NCI-H1694 treated with DMSO at 0.1 percent for 48 hours (cell line): ENCODE data around the gene NIPAL3.
"Not testable (repeated sequence)": the region's sequence is repeated elsewhere in the genome, so short reads cannot be mapped to it uniquely, and the experiment has no call there.

Experiments
- DNase-seq: peaks from one replicate; lab custom pipeline; 2025; lab: John Stamatoyannopoulos, UW

Gene NIPAL3

DNA sequence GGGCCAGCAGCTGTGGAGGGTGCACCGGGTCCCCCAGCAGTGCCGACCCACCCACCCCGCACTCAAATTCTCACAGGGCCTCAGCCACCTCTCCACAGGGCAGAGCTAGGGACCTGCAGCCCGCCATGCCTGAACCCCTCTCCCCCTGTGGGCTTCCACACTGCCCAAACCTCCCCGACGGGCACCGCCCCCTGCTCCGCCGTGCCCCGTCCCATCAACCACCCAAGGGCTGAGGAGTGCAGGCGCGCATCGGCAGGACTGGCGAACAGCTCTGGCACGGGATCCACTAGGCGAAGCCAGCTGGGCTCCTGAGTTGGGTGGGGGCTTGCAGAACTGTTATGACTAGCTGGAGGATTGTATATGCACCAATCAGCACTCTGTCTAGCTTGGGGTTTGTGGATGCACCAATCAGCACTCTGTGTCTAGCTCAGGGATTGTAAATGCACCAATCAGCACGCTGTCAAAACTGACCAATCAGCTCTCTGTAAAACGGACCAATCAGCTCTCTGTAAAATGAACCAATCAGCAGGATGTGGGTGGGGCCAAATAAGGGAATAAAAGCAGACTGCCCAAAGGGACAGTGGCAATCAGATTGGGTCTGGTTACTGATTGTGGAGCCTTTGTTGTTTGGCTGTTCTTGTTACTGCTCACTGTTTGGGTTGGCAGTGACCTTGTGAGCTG, 74.6 kb downstream of the NIPAL3 start:
- no peak for DNase-seq

DNA sequence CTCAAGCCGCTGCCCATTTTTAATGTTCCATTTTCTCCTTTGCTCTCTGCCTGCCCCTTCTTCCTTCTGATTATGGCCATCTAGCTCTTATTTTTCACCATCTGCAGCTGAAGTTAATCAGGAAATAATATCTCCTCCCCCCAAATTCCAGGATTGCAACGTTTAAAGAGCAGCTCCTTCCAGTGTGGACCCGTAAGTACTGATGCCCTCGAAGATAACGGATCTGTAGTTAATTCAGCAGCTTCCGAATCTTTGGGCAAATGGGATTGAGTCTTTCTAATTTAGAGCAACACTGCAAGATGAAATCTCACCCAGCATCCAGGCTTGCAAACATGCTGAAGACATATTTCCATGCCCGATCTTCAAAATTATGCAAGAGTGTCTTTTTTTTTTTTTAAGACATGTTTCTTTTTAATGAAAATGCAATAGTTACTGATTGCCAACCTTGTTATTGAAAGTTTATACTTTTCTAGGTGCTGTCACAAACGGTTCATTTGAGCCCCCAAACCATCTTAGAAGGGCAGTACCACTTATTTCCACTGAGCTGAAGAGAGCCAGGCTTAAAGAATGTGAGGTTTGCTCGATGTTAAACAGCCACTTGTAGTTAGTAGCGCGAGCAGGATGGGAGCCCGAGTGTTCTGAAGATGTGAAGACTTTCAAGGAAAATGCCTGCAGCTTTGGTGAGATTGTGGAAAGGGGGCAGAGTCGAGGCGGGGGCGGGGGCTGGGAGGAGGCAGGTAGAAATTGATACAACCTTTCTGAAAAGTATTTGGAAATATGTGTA, 76.2 kb downstream of the NIPAL3 start:
- no peak for DNase-seq

- not testable (repeated sequence) for DNase-seq
Observed at GRCh38 chr1:24492935-24493334, 77.3 kb downstream of the NIPAL3 start.

DNA sequence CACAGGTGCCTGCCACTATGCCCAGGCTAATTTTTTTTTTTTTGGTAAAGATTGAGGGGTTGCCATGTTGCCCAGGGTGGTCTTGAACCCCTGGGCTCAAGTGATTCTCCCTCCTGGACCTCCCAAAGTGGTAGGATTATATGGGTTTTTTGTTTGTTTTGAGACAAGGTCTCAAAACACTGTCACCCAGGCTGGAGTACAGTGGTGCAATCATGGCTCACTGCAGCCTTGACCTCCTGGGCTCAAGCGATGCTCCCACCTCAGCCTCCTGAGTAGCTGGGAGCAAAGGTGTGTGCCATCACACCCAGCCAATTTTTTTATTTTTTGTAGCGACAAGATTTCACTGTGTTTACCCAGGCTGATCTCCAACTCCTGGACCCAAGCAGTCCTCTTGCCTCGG, 78.2 kb downstream of the NIPAL3 start:
- no peak for DNase-seq

DNA sequence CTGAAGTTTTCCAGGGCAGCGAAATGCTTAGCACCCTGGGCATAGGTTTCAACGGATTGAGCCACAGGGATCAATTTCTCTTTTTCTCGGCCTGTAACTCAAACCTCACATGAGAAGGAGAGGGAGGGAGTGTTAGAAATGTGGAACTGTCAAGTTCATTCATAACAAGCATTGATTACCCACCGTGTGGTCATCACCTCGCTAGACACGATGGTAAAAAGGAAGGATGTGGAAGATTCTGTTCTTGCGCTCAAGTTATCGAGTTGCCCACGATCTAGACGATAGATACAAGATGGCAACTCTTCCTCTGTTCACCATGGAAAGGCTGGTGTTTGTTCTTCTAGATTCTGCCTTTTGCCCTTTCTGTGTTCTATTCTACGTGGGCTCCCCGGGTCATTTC, 83.0 kb downstream of the NIPAL3 start:
- DNase-seq: no peak

DNA sequence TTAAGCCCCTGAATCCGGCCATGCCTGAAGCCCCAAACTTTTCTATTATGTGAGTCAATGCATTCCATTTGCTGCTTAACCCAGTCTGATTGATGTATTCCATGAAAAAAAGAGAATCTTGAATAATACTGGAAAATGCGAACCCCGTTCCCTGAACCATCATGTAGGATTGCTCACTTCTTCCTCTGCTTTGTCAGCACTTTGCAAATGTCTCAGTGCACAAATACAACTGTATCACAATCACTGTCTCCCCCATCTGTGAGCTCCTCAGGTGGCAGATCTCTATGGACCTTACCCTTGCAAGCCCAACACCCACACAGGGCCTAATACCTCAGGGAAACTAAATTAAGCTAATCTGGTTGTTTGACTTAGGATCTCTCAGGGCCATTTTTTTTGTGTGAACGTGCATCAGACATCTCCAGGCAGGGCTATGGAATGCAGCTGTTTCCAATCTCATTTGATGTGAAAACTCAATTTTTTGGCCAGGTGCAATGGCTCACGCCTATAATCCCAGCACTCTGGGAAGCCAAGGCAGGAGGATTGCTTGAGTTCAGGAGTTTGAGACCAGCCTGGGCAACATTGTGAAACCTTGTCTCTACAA, 84.9 kb downstream of the NIPAL3 start:
- DNase-seq: no peak

DNA sequence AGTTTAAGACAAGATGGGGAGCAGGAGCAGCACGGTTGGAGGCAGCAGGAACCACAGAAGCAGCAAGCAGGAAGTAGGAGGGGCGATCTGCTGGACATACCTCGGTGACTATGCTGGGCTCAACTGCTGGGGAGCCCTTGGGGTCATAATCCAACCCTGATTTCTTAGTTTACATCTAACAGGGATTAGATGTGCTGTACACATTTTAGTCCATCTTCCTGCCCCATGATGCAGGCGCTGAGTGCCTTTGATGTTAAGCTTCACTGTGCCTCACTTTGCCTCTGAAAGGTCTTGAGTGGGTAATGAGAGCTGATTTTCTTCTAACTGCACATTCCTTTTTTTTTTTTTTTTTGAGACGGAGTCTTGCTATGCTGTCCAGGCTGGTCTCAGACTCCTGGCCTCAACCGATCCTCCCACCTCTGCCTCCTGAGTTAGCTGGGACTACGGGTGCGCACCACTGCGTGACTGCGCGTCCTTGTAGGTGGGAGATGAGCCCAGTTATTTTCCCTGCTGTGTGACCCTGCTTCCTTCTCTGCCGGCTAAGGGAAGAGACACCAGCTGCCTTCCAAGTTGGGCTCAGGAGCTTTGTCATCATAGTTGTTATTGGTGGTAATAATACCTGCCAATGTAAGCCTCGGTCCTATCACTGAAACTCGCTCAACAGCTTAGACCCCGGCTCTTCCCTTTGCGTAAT, 85.9 kb downstream of the NIPAL3 start:
- DNase-seq: no peak

GRCh38 chr1:24502065-24502708, 86.6 kb downstream of the NIPAL3 start:
- peak; percentile 32 for DNase-seq

DNA sequence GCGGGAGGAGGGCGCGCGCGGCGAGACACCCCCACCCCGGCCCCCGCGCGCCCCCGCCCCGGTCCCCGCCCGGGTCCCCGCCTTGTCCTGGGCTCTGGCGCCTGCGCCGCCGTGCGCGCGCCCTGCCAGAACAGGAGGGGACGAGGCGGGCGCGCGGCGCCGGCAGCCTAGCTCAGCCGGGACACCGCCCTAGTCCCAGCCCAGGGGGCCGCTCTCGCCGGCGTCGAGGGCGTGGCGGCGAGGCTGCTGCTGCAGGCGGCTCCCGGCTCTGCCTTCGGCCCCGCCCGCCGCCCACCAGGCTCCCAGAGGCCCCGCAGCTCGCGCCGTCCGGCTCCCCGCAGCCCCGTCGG, 87.1 kb downstream of the NIPAL3 start, which contains the start of gene RCAN3:
Gene RCAN3, plus strand, starts transcription at position 128 of the 350 bp plus-strand sequence. CDS start 11,537 bp downstream, outside the sequence.
- peak; percentile 67 for DNase-seq

DNA sequence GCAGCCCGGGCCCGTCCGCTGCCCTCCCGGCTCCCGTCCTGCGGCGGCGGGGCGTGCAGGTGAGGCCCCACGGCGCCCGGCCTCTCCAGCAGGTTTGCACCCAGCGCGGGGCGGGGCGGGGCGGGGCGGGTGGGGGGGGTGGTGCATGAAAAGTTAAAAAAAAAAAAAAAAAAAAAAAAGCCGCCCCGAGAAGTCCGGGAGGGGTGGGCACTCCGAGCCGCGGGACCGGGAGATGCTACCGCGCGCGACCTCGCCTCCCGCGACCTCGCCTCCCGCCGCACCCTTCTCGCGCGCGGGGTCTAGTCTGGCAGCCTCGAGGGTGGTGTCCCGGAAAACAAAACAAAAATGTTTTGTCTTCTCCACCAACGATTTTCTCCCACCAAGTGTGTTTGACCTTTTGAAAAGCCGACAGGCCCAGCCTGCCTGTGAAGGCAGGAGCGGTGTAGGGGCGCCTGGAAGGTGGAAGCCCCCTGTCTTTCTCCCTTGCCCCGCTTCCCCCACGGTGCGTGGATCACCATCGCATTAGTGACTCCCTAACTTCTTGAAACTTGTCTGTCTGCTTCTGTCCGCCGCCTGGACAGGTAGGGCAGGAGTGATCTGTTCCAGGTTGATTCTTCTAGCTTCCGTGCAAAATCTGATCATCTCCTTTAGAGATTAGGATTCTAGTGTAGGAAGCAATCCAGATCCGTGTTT, 87.6 kb downstream of the NIPAL3 start:
- DNase-seq: no peak

DNA sequence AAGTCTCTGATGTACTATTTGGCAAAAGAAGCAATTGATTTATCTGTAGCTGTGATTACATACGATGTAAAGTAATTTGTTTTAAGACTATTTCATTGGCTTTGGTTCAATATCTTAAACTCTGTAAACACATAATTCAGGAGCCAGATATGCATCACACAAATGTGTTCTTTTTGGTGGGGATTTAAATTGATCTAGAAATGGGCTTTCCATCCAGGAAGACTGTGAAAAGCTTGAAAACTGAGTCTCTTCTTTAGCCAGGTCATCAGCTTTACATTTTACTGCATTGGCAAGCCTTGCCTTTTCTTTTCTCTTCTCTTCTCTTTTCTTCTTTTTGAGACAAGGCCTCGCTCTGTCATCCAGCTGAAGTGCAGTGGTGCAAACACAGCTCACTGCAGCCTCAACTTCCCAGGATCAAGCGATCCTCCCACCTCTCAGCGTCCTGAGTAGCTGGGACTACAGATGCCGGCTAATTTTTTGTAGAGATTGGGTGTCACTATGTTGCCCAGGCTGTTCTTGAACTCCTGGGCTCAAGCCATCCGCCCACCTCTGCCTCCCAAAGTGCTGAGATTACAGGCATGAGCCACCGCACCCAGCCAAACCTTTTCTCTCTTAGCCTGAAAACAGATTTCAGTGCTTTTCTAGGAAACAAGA, 88.4 kb downstream of the NIPAL3 start:
- DNase-seq: peak; percentile 9

- DNase-seq: no peak
Observed at GRCh38 chr1:24504560-24504959, 89.0 kb downstream of the NIPAL3 start.

DNA sequence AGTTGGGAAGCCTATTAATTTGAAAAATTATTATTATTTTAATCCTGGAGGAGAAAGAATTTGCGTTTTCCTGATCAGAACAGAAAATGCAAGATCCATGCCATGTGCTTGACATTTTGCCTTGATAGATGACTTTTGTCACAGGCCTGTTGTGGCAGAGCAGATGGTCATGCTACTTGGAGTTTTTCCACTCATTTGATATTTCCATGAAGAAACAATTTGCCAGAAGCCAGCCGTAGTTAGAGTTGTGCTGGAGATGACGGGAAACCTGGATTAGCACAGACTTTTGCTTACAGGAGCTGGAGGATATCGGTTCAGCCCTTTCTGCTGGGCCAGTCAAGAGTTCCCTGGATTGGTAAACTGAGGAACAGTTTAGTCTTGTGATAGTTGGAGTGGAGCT, 90.2 kb downstream of the NIPAL3 start:
- DNase-seq: peak; percentile 77

- DNase-seq: no peak
Observed at GRCh38 chr1:24506691-24507381, 91.2 kb downstream of the NIPAL3 start.

- no peak for DNase-seq
Observed at GRCh38 chr1:24507405-24507804, 91.8 kb downstream of the NIPAL3 start.

- no peak for DNase-seq
Observed at GRCh38 chr1:24508911-24509310, 93.3 kb downstream of the NIPAL3 start.

DNA sequence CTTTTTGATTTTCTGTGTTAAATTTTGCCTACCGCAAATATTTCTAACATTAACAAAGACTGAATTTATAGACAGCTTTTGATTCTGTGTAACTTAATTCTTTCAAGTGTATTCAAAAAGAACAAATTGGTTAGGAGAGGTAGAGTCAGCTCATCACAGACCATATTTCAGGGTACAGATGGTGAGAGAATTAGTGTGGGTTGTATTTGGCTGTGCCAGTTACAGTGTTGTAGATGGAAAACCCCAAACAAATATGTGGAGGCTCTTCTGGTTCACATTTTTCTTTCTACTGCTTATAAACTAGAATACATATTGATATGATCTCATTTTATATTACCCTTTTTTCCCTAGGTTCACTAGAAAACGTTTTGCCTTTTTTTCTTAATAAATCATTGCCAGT, 98.1 kb downstream of the NIPAL3 start:
- no peak for DNase-seq

DNA sequence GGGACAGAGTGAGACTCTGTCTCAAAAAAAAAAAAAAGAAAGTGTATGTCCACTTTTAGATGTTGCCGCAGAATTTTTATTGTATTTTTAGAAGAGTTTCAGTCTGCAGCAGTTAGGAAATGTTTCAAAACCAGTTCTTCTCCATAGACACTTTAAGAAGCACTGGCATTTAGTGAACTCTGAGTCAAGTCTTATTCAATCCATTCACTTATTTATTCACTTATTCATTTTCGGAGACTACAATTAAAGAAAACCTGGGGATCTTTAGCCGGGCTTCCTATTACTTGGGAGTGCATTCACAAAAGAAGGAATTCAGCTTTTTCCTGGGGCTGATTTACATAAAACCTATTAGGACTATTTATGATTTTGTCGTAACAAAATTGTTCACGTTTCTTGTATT, 99.3 kb downstream of the NIPAL3 start:
- no peak for DNase-seq

GRCh38 chr1:24515671-24516209, 100.1 kb downstream of the NIPAL3 start:
- DNase-seq: not testable (repeated sequence)

DNA sequence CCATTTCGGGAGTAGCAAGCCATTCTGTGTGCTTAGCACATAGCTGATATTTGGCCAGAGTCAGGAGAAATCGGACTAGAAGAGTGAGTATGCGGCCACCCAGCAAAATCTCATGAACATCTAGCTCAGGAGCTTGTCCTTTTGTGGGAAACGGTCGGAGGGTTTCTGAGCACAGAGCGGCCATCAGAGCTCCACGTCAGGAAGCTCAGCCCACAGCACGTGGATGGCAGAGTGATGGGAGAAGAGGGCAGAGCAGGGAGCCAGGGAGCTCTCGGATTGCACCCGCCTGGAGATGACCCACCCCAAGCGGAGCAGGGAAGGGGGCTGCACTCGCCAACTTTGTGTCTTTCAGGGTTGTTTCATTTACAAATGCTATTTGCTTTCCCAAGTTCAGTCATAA, 100.9 kb downstream of the NIPAL3 start:
- no peak for DNase-seq
